EH (cell line): ENCODE data around the gene DIP2A.

Source experiments
- DNase-seq: peaks from one replicate; pipeline ENCODE4 v3.0.0-alpha.2; 2015; ENCODE audit warnings: low read depth

DIP2A gene

GRCh38 chr21:46483300-46484295 lies 24.9 kb downstream of the DIP2A start:
- no peak for DNase-seq

- no peak for DNase-seq
Measured at GRCh38 chr21:46486481-46487126, 27.9 kb downstream of the DIP2A start.

GRCh38 chr21:46489162-46489663 lies 30.5 kb downstream of the DIP2A start:
- DNase-seq: no peak

DNA sequence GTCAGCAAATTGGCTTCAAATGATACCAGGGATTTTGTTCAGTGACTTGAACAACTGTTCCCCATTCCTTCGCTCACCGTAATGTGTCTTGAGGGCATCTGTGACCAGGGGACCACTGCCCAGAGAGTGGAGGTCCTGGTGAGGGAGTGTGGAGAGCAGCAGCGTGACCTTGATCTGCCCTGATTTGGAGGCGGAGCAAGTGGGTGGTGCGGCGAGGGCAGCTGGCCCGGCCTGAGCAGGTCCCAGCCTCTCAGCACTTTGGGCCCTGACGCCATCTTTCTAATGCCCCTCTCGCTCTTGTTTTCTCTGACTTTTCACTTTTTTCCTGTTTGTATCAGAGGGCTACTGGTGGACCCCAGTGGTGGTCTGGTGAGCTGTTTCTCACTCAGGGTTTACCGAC lies 31.1 kb downstream of the DIP2A start:
- DNase-seq: no peak

GRCh38 chr21:46491553-46491952 lies 32.9 kb downstream of the DIP2A start:
- no peak for DNase-seq

DNA sequence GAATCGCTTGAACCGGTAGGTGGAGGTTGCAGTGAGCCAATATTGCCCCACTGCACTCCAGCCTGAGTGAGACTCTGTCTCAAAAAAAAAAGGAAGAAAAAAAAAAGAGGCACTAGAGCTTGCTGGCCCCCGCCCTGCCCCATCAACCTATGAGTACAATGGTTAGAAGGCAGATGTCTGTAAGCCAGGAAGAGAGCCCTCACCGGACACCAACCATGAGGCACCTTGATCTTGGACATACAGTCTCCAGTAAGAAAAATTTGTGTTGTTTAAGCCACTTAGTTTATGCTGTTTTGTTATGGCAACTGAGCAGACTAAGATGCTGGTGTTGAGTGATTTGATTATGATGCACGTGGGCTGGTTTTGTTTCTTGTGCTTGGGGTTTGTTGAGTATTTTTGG lies 34.2 kb downstream of the DIP2A start:
- DNase-seq: no peak

- DNase-seq: no peak
Measured at GRCh38 chr21:46493828-46494227, 35.1 kb downstream of the DIP2A start.

- DNase-seq: peak; percentile 58
Measured at GRCh38 chr21:46498335-46499050, 39.8 kb downstream of the DIP2A start.

GRCh38 chr21:46500224-46500861 lies 41.7 kb downstream of the DIP2A start:
- DNase-seq: peak; percentile 30

DNA sequence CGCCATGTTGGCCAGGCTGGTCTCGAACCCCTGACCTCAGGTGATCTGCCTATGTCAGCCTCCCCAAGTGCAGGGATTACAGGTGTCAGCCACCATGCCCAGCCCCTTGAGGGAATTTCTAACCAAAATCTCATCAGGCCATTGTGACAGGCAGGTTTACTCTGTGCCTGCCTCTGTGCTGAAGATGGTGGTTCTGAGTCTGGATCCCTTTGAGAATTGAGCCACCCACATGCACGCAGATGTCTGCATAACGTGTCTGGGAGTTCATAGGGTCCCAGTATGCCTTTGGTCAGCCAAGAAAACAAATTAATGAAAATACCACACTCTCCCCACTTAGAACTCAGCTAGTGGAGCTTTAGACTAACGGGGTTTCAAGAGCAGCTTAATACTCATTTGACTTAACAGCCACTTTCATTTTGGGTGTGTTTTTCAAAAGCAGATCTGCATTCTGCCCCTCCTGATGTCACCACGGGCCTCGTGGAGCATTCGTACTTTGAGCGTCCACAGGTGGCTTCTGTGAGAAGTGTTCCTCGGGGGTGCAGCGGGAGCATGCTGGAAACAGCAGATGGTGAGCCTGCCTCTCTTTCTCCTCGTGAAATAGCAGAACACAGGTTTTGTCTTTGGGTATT lies 45.3 kb downstream of the DIP2A start:
- DNase-seq: no peak

- DNase-seq: no peak
Measured at GRCh38 chr21:46504666-46505065, 46.0 kb downstream of the DIP2A start.

- no peak for DNase-seq
Measured at GRCh38 chr21:46507562-46507961, 48.9 kb downstream of the DIP2A start.

DNA sequence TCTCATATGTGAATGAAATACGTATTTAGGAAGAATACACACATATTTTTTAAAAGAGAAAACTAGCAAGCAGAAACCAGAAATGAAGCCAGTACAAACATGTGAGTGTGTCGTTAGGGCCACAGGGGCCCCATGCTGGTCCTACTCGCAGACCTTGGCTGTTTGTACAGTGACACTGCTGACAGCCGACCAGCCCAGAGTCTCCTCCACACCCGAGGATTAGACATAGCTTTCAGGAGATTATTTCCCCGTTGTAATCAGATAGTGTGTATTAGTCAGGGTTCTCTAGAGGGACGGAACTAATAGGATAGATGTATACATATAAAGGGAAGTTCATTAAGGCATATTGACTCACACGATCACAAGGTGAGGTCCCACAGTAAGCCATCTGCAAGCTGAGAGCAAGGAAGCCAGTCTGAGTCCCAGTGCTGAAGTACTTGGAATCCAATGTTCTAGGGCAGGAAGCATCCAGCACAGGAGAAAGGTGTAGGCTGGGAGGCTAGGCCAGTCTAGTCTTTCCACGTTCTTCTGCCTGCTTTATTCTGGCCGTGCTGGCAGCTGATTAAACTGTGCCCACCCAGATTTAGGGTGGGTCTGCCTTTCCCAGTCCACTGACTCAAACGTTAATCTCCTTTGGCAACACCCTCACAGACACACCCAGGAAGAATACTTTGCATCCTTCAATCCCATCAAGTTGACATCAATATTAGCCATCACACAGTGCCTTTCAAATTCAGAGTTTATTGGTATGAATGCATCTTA lies 51.2 kb downstream of the DIP2A start:
- no peak for DNase-seq

- peak; percentile 15 for DNase-seq
Measured at GRCh38 chr21:46515109-46515508, 56.4 kb downstream of the DIP2A start.

DNA sequence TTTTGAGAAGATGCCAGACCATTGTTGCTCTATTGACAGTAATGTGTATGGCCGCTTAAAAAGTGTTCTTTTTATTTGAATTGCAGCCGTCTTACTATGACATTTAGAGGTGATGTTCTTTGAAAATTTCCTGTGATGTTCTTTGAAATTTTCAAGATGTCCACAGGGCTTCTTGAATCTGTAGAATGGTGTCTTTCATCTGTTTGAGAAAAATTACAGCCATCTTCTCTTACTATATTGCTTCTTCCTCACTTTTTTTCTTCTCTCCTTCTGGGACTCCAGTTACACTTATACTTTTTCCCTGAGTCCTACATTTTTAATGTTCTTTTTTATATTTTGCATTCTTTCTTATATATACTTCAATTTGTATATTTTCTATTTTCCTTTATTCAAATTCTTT lies 57.4 kb downstream of the DIP2A start:
- no peak for DNase-seq

DNA sequence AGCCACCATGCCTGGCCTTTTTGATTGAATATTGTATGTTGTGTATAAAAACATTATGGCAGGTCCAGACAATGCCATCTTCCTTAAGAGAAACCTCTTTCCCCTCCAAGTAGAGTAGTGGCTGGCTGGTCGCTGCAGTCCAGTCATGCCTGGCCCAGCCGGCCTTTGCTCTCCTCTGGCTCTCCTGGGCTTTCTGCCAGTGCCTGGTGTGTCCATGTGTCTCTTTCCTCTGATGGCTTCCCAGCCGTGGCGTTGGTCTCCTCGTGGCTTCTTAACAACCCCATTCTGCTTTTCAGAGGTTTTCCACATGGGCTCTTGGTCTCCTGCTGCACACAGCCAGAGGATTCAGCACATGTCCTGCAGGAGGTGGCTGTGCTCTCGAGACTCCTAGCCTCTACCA lies 58.7 kb downstream of the DIP2A start:
- DNase-seq: peak; percentile 7

DNA sequence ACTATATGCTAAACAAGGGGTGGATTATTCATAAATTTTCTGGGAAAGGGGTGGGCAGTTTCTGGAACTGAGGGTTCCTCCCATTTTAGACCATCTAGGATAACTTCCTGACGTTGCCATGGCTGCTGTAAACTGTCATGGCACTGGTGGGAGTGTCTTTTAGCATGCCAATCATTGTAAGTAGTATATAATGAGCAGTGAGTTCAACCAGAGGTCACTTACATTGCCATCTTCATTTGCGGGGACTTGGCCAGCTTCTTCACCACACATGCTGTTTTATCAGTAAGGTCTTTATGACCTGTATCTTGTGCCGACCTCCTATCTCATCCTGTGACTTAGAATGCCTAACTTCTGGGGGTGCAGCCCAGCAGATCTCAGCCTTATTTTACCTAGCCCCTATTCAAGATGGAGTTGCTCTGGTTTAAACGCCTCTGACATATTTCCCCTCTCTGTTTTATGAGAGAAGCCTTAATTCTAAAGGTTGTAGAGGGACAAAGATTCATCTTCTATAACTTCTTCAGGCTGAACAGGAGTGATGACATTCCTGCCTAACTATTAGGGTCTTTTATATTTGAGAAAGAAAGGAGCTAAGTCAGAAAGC lies 60.4 kb downstream of the DIP2A start:
- DNase-seq: peak; percentile 45

GRCh38 chr21:46527393-46527792 lies 68.7 kb downstream of the DIP2A start:
- DNase-seq: peak; percentile 24

GRCh38 chr21:46527801-46528200 lies 69.1 kb downstream of the DIP2A start:
- DNase-seq: no peak

DNA sequence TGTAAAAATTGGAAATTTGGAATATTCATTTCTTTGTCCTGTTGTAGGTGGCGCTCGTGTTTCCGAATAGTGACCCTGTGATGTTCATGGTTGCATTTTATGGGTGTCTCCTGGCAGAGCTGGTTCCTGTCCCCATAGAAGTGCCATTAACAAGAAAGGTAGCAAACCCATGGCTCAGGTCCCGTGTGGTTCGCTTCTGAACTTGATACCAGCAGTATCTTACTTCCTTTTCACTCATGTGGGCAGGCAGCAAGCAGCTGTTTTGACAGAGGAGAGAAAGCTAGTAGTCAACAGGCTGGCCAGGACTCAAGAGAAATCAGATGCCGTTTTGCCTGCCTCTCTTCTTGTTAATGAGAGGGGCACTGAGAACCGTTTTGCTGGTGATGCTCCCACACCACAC lies 73.4 kb downstream of the DIP2A start:
- no peak for DNase-seq
